ENCODE data around the gene ESYT1. TPM values are rescaled to one million over a fixed set of nuclear protein-coding genes. Genes with fewer than 3 reads are reported as not detected.
A peak's percentile ranks its signal among the peaks of the same experiment; 100 is the strongest.

ESYT1 gene
- total and polyA plus RNA-seq, 8 donors, result 8.6 to 142 (median 29.7) TPM

DNA sequence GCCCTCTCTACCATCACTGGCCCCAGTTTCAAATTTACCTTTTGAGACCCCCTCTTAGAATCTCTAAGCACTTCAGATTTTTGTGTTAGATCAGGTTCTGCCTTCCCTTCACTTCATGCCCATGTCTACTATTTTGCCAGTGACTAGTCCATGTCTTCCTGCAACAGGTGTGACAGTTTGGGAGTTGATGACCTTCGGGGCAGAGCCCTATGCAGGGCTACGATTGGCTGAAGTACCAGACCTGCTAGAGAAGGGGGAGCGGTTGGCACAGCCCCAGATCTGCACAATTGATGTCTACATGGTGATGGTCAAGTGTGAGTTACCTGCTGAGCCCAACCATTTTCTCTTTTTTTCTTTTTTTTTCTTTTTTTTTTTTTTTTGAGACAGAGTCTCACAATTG, 29.5 kb upstream of the ESYT1 start:
- Histone ChIP-seq H3K4me1 (peaks cover 0 to 26% (median 9%) of the 10 kb centered on the region in 4 donors), H3K27ac (no peak overlapping the region), H3K4me3 (no peak overlapping the region), H3K36me3 (peaks cover 41 to 90% (median 82%) of the 10 kb centered on the region in 4 donors), H3K27me3 (no peaks in the 10 kb centered on the region), H3K9me3 (no peaks in the 10 kb centered on the region)
- DNase-seq, result no peak
- TF ChIP-seq EP300 (IDR thresholded peaks at IDR 0.05) (no peak), CTCF (IDR thresholded peaks at IDR 0.05) (no peak), POLR2AphosphoS5 (IDR thresholded peaks at IDR 0.05) (no peak), POLR2A (IDR thresholded peaks at IDR 0.05) (no peak)
- WGBS, 5 donors, result 75 to 89% (median 86%) methylated on average over 3 of the region's 3 CpGs
- intact Hi-C loops (cut with DNase I; ENCODE audit: low total_unique reads), result no loop called here

GRCh38 chr12:56099787-56100186, 28.3 kb upstream of the ESYT1 start:
- peak in 1 of 2 donors; percentile 32 for DNase-seq
- peaks cover 0 to 29% (median 11%) of the 10 kb centered on the region in 4 donors for H3K4me1 ChIP-seq
- no peak overlapping the region for H3K4me3 ChIP-seq
- peak overlapping the region in 2 of 5 donors; percentile 16 to 18 for H3K27ac ChIP-seq
- H3K27me3 ChIP-seq, result no peaks in the 10 kb centered on the region
- H3K9me3 ChIP-seq, result no peaks in the 10 kb centered on the region
- H3K36me3 ChIP-seq, result peaks cover 36 to 78% (median 70%) of the 10 kb centered on the region in 4 donors
- 54 to 79% (median 66%) methylated on average over 4 of the region's 4 CpGs for WGBS, 5 donors
- TF ChIP-seq EP300 (IDR thresholded peaks at IDR 0.05), result no peak
- TF ChIP-seq CTCF (IDR thresholded peaks at IDR 0.05), result no peak
- TF ChIP-seq POLR2A (IDR thresholded peaks at IDR 0.05), result no peak
- TF ChIP-seq POLR2AphosphoS5 (IDR thresholded peaks at IDR 0.05), result no peak
- intact Hi-C loops (cut with DNase I; ENCODE audit: low total_unique reads), result no loop called here

- Histone ChIP-seq H3K27me3 (no peaks in the 10 kb centered on the region), H3K27ac (no peak overlapping the region), H3K9me3 (no peaks in the 10 kb centered on the region), H3K4me3 (no peak overlapping the region), H3K36me3 (peaks cover 33 to 66% (median 58%) of the 10 kb centered on the region in 4 donors), H3K4me1 (peaks cover 9 to 40% (median 24%) of the 10 kb centered on the region in 4 donors)
- intact Hi-C loops (cut with DNase I; ENCODE audit: low total_unique reads), result no loop called here
- DNase-seq, result no peak
- TF ChIP-seq EP300 (IDR thresholded peaks at IDR 0.05), result no peak
- 82 to 88% (median 86%) methylated on average over 14 of the region's 14 CpGs for WGBS, 5 donors
Observed at GRCh38 chr12:56101045-56101444, 27.0 kb upstream of the ESYT1 start.

DNA sequence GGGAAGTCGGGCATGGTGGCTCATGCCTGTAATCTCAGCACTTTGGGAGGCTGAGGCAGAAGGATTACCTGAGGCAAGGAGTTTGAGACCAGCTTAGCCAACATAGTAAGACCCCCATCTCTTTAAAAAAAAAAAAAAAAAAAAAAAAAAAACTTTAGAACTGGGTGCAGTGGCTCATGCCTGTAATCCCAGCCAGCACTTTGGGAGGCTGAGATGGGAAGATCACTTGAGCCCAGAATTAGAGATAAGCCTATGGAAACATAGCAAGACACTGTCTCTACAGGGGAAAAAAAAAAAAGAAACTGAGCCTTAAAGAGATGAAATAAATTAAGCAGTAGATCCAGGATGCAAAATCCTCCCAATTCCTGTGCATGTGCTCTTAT, 25.4 kb upstream of the ESYT1 start:
- H3K27ac ChIP-seq, result peak overlapping the region in 4 of 5 donors; percentile 3 to 90 (median 88)

More for the DNA sequence above, 25.4 kb upstream of the ESYT1 start:
- H3K9me3 ChIP-seq, result no peaks in the 10 kb centered on the region
- DNase-seq, result no peak
- H3K27me3 ChIP-seq, result no peaks in the 10 kb centered on the region
- intact Hi-C loops (cut with DNase I; ENCODE audit: low total_unique reads), result no loop called here
- peaks cover 41 to 62% (median 55%) of the 10 kb centered on the region in 4 donors for H3K36me3 ChIP-seq
- peak overlapping the region in 1 of 4 donors; percentile 81 for H3K4me3 ChIP-seq
- peaks cover 11 to 55% (median 32%) of the 10 kb centered on the region in 4 donors for H3K4me1 ChIP-seq
- no peak for TF ChIP-seq CTCF (IDR thresholded peaks at IDR 0.05)
- TF ChIP-seq POLR2AphosphoS5 (IDR thresholded peaks at IDR 0.05), result no peak
- TF ChIP-seq POLR2A (IDR thresholded peaks at IDR 0.05), result no peak
- no peak for TF ChIP-seq EP300 (IDR thresholded peaks at IDR 0.05)
- WGBS, 5 donors, result 19 to 63% (median 46%) methylated on average over 1 of the region's 1 CpG
